HS-5 (cell line): ENCODE data around the gene KLHDC8A.
"Not testable (repeated sequence)": the region's sequence is repeated elsewhere in the genome, so short reads cannot be mapped to it uniquely, and the experiment has no call there.

ENCODE experiments used
- DNase-seq: peaks from one replicate; pipeline ENCODE4 v3.0.0-alpha.2; 2012; ENCODE audit warnings: low read depth

The KLHDC8A gene

DNA sequence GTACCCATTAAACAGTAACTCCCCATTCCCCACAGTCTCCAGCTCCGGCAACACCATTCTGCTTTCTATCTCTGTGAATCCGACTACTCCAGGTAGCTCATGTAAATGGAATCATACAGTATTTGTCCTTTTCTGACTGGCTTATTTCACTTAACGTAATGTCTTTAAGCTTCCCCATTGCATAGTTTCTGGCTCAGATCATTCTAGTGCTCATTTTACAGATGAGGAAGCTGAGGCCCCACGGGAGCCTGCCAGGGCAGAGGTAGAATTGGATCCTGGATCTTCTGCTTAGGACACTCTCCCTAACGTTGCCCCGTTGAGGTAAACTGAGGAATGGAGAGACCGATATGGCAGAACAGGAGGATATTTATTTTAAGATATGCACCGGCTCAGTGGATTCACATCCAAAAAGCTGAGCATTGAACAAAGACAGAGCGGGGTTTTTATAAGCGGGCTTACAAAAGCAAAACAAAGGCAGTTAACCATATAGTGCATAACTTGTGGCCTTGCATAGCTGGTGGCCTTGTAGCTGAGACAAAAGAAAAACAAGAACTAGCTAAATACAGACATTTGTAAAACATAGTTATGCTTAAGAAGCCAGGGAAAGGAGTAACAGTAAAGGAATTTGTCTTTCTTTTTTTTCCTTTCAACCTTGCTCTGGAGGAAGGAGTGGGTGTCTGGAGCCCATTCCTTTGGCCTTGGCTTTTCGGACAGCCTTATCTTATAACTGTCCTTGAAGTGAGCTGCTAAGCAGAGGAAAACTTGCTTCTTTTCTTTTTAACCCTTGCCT, 15.3 kb upstream of the KLHDC8A start:
- no peak for DNase-seq

DNA sequence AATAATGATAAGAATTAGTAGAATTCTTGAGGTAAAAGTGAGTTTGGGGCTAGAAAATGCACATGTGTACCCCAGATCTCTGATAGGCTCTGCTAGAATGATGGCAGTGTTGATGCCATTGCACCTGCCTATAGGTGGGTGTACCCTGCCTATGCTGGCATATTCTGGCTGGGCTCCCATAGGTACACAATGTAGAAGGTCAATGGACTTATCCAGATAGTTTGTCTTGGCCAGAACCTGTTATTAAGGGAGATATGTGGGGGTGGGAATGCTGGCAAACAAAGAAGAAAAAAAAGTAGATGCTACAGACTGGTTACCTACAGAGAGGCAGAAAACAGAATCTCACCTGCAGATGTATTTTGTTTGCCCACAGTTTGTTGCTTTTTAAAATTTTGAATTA, 14.1 kb upstream of the KLHDC8A start:
- DNase-seq, result no peak

DNA sequence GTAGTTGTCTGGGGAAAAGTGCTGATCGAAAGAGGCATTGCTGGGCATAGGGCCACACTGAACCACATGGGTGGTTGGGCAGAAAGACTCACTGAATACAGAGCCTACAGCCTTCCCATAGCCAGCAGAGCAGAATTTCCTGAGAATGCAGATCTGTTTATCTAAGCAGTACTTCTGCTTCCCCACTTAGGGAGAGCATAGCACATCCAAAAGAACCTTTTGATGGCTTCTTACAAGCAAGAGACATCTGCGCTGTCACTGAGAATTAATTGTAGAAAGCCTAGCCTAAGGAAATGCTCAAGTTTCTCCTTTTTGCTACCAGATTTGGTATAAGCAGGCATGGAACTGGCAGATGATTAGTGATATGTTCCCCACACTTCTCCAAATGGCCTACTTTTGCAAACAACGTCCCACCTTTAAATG, 13.0 kb upstream of the KLHDC8A start:
- no peak for DNase-seq

DNA sequence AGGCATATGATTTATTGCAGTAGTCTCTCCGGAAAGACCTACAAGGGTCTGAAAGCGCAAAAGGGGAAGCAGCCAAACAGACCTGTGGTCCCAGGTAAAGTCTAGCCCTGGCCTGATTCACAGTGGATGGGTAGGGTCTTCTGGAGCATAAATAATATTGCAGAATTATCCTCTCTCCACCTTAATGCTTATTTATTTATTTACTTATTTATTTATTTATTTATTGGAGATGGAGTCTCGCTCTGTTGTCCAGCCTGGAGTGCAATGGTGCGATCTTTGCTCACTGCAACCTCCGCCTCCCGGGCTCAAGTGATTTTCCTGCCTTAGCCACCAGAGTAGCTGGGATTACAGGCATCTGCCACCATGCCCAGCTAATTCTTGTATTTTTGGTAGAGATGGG, 11.8 kb upstream of the KLHDC8A start:
- no peak for DNase-seq

DNA sequence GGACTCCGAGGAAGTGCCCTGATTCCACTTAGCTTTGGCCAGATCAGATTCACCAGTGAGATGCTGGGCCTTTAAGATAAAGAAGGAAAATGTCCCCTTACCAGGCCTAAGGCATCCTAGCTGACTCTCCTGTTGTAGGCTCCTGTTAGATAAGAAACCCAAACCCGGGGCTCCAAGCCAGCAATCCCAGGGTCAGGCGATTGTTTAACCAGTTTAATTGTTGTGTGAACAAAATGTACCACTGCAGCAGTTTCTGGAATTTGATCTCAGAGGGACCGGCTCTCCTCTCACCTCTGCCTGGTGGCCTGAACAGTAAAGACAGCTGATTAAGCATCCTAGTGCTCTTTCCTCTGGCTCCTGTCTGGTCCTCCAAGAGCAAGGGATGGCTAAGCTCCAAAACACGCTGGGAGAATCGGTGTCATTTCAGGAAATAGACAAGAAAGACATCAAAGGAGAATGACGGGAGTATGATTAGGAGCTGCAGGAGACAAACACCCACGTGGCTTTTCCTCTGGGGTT, 9.3 kb upstream of the KLHDC8A start:
- DNase-seq, result no peak

DNA sequence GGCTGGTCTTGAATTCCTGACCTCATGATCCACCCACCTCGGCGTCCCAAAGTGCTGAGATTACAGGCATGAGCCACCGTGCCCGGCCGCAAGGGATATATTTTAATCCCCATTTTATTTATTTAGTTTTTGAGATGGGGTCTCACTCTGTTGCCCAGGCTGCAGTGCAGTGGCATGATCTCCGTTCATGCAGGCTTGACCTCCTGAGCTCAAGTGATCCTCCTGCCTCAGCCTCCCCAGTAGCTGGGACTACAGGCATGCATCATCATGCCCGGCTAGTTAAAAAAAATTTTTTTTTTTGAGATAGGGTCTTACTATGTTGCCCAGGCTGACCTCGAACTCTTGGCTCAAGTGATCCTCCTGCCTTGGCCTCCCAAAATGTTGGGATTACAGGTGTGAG, 8.4 kb upstream of the KLHDC8A start:
- not testable (repeated sequence) for DNase-seq

DNA sequence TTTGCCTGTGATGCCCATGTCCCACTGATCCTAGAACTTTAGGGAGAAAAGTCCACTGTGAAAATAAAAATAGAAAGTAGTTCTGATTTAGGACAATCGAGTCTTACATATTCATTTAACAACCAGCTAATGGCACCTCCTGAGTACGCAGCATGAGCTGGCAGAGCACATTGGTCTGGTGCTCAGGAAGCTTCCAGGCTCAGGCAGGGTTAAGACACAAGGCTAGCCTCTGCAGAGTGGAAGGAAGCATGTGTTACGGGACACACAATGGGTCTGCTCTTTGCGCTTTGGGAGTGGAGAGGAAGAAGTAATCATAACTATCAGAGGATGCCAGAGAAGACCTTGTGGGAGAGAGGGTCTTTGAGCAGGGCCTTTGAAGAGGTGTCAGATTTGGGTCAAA, 4.2 kb upstream of the KLHDC8A start:
- DNase-seq, result no peak

DNA sequence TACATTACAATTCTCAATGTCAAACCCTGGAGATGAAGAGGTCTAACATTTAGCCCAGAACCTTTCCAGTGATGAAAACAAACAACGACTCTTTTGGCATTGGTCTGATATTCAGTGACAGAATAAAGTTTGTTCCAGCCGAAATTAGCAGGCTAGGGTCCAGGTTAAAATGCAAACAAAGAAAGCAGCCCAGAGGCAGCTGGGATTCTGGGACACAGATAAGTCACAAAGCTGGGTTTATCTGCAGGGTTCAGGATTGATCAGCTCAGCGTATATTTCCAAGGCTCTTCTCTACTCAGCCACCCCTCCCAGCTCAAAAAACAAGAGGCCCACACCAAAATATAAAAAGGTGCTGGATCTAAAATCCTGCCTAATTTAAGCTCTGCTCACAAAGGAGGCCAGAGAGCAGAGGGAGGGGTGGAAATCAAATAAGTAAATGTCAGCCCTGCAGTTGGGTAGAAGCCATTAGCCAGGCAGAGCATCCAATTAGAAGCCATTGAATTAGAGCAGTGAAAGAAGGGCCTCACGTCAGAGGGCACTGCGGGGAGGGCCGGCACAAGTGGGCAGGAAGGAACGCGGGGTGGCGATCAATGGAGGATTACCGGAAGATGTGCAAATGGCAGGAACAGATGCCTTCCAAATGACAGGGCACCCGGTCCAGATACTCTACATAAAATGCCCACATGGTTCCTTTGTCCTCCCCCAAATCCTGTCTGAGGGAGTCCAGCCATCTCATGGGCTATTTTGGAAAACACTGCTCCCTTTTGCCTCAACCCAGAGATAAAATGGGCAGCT, 3.2 kb upstream of the KLHDC8A start:
- no peak for DNase-seq

DNA sequence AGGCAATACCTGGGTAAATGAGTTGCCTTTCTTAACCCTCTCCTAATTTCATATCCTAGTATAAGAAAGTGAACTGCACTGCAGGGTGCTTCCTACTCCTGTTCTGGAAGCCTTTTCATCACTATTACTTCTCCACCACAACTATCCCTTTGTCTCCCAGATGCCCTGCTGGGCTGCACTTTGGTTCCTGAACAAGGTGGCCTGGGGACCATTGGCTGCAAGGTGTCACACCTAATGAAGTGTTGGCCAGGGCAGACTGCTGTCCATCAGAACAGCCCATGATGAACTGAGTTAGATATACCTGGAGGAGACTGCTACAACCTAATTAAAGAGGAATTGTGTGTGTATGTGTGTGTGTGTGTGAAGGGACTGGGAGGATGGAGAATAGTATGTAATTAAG, 1.9 kb upstream of the KLHDC8A start:
- no peak for DNase-seq

DNA sequence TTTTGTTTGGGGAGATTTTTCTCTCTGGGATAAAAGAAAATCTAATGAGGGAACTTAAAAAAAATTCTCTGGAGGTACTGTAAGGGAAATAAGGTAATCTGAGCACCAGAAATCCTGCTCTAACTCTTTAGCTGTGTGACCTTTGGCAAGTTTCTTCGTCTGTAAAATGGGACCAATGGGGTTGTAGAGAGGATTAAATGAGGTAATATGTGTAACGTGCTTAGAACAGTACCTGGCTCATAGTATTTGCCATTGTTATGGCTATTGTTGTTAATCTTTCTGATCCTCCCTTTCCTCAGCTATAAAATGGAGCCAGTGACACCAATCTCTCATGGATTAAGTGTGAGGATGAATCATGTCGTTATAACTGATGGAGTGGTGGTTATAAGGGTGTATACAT, 845 bp upstream of the KLHDC8A start:
- no peak for DNase-seq

DNA sequence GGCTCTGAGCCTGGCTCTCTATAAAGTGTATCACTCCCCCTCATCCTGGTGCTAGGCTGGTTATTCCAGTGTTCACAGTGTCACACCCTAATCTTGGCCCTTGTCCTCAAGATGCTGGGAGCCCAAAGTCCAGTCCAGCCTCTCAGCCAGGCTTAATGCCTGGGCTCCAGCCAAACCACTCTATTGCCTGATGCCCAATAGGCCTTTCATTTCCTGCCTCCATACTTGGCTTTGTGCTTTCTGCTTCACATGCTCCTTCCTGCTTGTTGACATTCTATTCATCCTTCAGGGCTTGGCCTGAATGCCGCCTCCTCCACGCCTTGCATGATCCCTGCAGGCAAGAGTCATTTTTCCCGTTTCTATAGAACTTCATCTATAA, 1.7 kb downstream of the KLHDC8A start:
- DNase-seq, result no peak

DNA sequence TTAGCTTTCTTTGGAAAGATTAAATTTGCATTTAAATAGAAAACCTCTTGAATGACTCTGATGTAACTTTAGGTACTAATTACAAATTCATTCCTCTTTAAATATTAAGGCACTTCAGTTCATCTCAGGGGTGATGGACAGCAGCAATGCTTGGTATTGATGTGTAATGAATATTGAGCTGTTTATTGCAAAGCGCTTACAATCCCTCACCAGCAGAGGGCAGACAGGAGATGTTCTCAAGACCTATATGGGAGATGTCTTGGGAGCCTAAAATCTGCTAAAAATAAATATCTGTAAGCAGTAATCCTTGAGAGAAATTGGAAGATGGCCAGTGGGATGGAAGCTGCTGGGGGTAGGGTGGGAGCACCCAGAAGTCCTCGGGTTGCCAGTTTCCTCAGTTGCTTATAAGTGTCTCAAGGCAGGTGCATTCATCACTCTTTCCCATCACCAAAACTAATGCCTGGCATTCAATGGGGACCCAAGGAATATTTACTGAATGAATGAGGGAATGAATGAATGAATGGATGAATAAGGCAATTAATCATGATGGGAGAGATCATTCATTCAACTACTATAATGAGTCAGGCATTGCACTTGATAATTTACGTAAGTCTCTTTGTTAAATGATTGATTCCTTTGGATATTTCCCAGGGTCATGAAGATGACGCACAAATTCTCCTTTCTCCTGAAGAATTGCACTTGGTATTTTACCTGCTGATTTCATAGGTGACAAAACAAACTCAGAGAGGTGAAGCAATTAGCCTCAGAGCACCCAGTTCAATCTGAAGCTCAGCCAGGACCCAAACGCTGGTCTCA, 2.3 kb downstream of the KLHDC8A start:
- DNase-seq, result no peak

DNA sequence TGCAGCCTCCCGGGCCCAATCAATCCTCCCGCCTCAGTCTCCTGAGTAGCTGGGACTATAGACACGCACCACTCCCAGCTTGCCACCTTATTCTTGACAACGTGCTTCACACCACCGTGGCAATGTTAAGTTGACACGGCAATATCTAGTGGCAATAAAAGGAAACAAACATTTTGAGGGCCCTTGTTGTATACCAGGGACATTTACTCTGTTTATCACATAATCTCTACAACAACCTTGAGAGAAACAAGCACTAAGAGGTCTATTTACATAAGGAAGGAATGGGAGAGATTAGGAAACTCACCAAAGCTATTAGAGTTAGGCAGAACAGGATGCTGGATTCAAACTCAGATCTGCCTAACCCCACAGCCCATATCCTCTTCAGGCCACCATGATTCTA, 3.1 kb downstream of the KLHDC8A start:
- DNase-seq, result no peak

DNA sequence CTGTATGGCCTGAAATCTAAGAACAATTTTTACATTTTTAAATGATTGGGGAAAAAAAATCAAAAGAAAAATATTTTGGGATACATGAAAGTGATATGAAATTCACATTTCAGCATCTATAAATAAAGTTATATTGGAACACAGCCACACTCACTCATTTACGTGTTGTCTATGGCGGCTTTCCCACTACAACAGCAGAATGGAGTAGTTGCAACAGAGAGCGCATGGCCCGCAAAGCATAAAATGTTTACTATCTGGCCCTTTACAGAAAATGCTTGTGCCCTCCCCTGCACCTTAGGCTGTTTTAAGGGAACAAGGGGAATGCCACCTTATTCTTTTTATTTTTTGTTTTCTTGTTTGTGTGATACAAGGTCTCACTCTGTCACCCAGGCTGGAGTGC, 3.5 kb downstream of the KLHDC8A start:
- DNase-seq, result no peak

DNA sequence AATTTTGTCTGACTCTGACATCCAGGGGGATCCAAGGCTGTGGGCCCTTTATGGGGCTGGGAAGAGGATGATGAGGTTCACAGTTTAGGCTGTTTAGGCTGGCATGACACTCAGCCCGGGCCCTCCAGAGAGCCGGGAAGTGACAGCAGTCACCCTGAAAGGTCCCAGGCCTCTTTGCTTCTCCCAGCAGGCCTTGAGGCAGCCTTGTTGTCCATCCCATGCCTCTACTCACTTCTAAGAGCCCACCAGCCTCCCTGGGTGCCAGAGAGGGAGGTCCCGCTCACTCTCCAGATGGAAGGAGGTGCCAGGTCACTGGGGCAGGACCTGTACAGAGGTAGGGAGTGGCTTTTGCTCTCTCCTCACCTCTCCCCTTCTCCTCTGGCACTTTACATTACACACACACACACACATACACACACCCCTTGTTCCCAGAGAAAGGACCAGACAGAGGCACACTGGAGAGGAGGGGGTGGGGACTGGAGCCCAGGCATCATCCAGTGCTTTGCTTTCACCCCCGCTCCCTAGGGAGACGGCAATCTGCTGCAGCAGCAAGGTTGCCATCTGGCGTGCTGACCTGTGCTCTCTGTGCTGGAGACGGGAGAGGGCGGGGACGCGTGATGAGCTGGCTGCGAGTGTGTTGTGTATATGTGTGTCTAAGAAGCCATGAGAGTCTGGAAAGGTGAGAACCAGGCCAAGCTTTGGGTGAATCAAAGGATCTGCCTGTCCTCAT, 4.6 kb downstream of the KLHDC8A start:
- no peak for DNase-seq

DNA sequence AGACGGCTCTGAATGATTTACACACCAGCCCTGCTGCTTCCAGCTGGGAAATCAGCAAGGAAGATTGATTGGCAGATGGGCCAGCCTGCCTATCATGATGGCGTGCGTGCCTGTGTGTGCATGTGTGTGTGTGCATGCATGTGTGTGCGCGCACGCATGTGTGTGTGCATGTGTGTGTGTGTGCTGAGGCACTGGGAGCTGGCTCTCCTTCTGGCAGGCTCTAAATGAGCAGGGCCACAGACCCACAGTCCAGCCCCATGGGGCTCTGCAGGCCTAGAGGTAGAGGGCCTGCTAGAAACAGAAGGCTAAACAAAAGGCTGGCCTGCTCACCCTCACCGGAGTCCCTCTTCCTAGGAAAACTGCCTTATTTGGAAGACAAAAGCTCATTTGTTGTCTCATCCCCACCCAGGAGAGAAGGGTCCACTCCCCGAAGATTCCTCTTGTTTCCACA, 6.0 kb downstream of the KLHDC8A start:
- no peak for DNase-seq

DNA sequence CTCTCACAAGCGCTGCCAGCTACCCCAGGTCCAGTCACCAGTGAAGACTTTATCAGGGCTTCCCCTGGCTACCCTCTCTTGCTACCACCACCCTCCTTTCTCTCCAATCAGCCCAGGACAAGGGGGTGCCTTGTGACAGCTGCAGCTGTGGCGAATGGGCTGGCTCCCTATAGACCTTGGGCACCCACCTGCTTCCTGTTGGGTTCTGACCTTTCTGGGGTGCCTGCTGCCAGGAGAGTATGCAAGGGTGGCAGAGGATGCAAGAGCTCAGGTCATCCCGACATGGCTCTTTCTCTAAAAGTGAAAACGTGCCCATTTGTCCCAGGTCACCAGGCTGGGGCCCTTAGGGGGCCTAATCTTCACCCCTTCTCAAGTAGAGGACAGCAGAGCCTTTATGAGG, 6.6 kb downstream of the KLHDC8A start:
- DNase-seq, result no peak

DNA sequence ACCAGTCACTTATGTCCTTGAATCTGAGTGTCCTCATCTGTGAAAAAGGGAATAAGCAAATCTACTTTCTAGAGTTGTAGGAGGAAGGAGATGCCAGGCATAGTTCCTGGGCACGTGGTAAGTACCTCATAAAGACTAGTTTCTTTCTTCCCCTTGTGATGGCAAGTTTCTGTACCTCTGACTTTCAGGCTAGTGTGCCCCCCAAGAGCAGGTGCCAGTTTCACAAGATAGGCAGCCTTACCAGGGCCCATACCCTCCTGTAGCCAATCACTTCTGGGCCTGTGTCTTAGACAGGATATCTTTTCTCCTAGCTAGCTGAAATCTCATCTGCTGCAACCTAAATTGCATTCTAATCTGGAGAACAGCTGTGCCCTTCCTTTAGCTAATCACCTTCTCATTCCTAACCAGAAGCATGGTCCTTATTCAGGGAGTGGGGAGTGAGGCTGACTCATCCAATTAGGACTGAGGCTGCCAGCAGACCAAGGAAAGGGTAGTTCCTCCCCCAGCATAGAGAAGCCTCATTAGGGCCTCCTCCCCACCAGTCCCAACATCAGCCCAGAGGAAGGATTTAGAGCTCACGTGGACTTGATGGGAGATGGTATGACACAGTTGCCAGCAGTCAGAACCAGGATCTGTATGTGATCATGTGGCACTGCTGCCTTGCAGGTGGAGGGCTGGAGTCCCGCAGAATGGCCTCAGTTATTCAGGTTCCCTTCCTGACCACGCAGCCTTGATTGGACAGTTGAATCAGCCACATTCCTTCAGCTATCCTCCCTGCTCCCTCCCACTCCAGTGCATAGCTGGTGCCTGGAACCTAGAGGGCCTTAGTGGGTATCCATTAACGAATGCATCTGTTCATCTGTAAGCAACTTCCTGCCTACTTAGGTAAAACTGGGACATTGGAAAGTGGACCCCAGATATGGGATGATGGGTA, 7.9 kb downstream of the KLHDC8A start:
- DNase-seq, result no peak

DNA sequence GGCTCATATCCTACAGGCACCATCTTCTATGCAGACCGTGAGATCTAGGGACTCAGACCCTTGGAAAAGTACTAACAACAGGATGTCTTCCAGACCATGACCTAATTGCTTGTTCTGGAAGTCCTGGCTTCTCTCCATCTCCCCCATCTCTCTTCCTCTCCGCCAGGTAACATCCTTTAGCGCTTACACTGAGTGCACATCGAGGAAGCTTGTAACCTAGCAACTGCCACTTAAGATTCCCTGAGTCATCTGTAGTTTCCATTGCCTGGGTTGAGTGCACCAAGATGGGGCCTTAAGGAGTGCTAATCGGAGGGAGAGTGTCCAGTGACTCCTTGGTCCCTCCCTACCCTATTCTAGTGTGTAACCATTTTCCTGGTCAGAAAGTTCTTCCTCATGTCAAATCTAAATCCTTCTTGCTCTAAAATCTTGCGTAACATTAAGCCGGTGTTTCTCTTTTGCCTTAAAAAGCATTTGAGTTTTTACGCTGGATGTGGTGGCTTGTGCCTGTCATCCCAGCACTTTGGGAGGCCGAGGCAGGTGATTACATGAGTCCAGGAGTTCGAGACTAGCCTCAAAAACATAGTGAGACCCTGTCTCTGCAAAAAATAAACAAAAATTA, 9.7 kb downstream of the KLHDC8A start:
- no peak for DNase-seq

DNA sequence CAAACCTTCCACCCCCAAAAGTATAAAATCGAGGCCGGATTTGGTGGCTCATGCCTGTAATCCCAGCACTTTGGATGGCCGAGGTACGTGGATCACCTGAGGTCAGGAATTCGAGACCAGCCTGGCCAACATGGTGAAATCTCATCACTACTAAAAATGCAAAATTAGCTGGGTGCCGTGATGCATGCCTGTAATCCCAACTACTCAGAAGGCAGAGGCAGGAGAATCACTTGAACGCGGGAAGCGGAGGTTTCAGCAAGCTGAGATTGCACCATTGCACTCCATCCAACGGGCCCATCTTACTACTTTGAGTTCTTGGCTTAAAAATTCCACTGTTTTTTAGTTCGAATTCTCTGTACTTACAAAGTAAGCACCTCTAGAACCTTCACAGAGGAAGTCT, 11.0 kb downstream of the KLHDC8A start:
- DNase-seq, result no peak
